Astrocyte (in vitro differentiated cells and primary cell): ENCODE measurements around the gene CBX2. TPM values are rescaled to one million over a fixed set of nuclear protein-coding genes. Genes with fewer than 3 reads are reported as not detected.

Source experiments
- DNase-seq: peaks from one replicate; pipeline ENCODE4 v3.0.0-alpha.2; 2010; ENCODE audit warnings: low read depth
- FAIRE-seq: peaks from 2 replicates; lab custom pipeline; 2011; peaks lifted over from hg19 to GRCh38; lab: Jason Lieb, UNC
- H2AFZ ChIP-seq: 2 replicates; pipeline ENCODE4 v1.6.0; 2012; ENCODE audit warnings: low read depth, low read length, inconsistent platforms
- H3K27ac ChIP-seq: 2 replicates; pipeline ENCODE4 v1.5.1; 2011; ENCODE audit warnings: low read depth, low read length, inconsistent platforms
- H3K27me3 ChIP-seq: 2 replicates; pipeline ENCODE4 v1.6.0; 2011; ENCODE audit warnings: low read length, inconsistent platforms; ENCODE audit not compliant: insufficient read depth
- H3K36me3 ChIP-seq: 2 replicates; pipeline ENCODE4 v1.5.1; 2011; ENCODE audit warnings: low read length, inconsistent platforms; ENCODE audit not compliant: insufficient read depth
- H3K4me1 ChIP-seq: 2 replicates; pipeline ENCODE4 v1.5.1; 2011; ENCODE audit warnings: low read length, inconsistent platforms; ENCODE audit not compliant: insufficient read depth
- H3K4me2 ChIP-seq: 2 replicates; pipeline ENCODE4 v1.6.0; 2012; ENCODE audit warnings: low read length, inconsistent platforms
- H3K4me3 ChIP-seq: 2 replicates; pipeline ENCODE4 v1.5.1; 2011; ENCODE audit warnings: low read depth, mild to moderate bottlenecking, low read length, inconsistent platforms; ENCODE audit not compliant: insufficient read depth
- H3K79me2 ChIP-seq: 2 replicates; pipeline ENCODE4 v1.6.0; 2012; ENCODE audit warnings: mild to moderate bottlenecking, low read length, inconsistent platforms; ENCODE audit not compliant: insufficient read depth
- H3K9ac ChIP-seq: 2 replicates; pipeline ENCODE4 v1.6.0; 2012; ENCODE audit warnings: mild to moderate bottlenecking, low read length, inconsistent platforms
- H3K9me3 ChIP-seq: 2 replicates; pipeline ENCODE4 v1.5.1; 2012; ENCODE audit warnings: low read depth, mild to moderate bottlenecking, low read length, inconsistent platforms; ENCODE audit not compliant: insufficient read depth
- H4K20me1 ChIP-seq: 2 replicates; pipeline ENCODE4 v1.6.0; 2012; ENCODE audit warnings: low read length, inconsistent platforms; ENCODE audit not compliant: insufficient read depth
- H3K27ac Mint-ChIP-seq: one replicate; pipeline ENCODE4 v1.8.0; 2021; ENCODE audit warnings: mild to moderate bottlenecking, mixed read lengths; ENCODE audit not compliant: unreplicated experiment
- H3K27me3 Mint-ChIP-seq: one replicate; pipeline ENCODE4 v1.8.0; 2021; ENCODE audit warnings: low read depth, mixed read lengths; ENCODE audit not compliant: unreplicated experiment
- H3K36me3 Mint-ChIP-seq: one replicate; pipeline ENCODE4 v1.8.0; 2021; ENCODE audit warnings: low read depth, mixed read lengths; ENCODE audit not compliant: unreplicated experiment
- H3K4me1 Mint-ChIP-seq: one replicate; pipeline ENCODE4 v1.8.0; 2021; ENCODE audit warnings: low read depth, mixed read lengths; ENCODE audit not compliant: unreplicated experiment
- H3K4me3 Mint-ChIP-seq: one replicate; pipeline ENCODE4 v1.8.0; 2021; ENCODE audit warnings: mild to moderate bottlenecking, moderate library complexity, mixed read lengths; ENCODE audit not compliant: unreplicated experiment
- H3K9me3 Mint-ChIP-seq: one replicate; pipeline ENCODE4 v1.8.0; 2021; ENCODE audit warnings: mild to moderate bottlenecking, mixed read lengths; ENCODE audit not compliant: unreplicated experiment
- EZH2 ChIP-seq: IDR thresholded peaks from 2 replicates; pipeline ENCODE4 v1.6.1; 2012; ENCODE audit warnings: mild to moderate bottlenecking, low read length, inconsistent platforms; ENCODE audit not compliant: insufficient read depth
- total RNA-seq: library from RNA; stranded (reverse); gene quantifications from 2 replicates; pipeline ENCODE4 v1.2.1, GENCODE V29; 2021
- TF ChIP-seq, protein P1 (sequence below): IDR thresholded peaks from 2 replicates; pipeline ENCODE4 v1.5.1; 2011; ENCODE audit warnings: low read depth, mild to moderate bottlenecking, inconsistent platforms, low read length, moderate library complexity; ENCODE audit not compliant: insufficient read depth

The CBX2 gene
- total RNA-seq, 1 donor from 2014 or later, result 6.7 TPM

DNA sequence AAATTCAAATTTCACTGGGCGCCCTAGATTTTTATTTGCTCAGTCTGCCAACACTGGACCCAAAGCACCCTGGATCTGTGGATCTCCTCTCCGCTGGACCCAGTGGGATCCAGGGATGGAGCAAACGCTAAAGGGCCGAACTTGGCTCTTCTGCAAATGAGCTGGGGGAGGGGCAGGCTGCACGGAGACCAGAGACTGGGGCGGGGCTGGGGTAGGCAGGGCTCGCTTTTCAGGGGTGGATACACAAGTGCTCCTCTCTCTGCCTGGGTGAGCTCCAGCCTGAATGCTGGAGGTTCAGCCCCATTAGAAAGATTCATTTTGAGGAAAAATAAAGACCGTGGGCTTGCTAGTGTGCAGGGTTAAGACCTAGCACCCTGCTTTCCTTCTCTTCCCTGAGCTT is 52.4 kb downstream of the CBX2 start:
- H3K36me3 ChIP-seq, result no peaks in the 10 kb centered on the region
- peaks cover 4% of the 10 kb centered on the region for H3K79me2 ChIP-seq
- H3K4me1 ChIP-seq, result peaks cover 17% of the 10 kb centered on the region
- H3K4me3 ChIP-seq, result no peak overlapping the region
- H3K9ac ChIP-seq, result no peak overlapping the region
- H3K27me3 ChIP-seq, result no peaks in the 10 kb centered on the region
- H3K9me3 Mint-ChIP-seq, result peaks cover 6% of the 10 kb centered on the region
- H3K27ac ChIP-seq, result no peak overlapping the region
- H2AFZ ChIP-seq, result no peak overlapping the region
- FAIRE-seq (no peak), DNase-seq (no peak)
- no peaks in the 10 kb centered on the region for H3K9me3 ChIP-seq
- H3K4me2 ChIP-seq, result no peak overlapping the region
- peaks cover 12% of the 10 kb centered on the region for H3K4me1 Mint-ChIP-seq
- peaks cover 5% of the 10 kb centered on the region for H3K36me3 Mint-ChIP-seq
- no peak overlapping the region for H3K27ac Mint-ChIP-seq
- no peak for TF ChIP-seq EZH2
- TF ChIP-seq, protein P1, sequence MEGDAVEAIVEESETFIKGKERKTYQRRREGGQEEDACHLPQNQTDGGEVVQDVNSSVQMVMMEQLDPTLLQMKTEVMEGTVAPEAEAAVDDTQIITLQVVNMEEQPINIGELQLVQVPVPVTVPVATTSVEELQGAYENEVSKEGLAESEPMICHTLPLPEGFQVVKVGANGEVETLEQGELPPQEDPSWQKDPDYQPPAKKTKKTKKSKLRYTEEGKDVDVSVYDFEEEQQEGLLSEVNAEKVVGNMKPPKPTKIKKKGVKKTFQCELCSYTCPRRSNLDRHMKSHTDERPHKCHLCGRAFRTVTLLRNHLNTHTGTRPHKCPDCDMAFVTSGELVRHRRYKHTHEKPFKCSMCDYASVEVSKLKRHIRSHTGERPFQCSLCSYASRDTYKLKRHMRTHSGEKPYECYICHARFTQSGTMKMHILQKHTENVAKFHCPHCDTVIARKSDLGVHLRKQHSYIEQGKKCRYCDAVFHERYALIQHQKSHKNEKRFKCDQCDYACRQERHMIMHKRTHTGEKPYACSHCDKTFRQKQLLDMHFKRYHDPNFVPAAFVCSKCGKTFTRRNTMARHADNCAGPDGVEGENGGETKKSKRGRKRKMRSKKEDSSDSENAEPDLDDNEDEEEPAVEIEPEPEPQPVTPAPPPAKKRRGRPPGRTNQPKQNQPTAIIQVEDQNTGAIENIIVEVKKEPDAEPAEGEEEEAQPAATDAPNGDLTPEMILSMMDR, result no peak
- peaks cover 22% of the 10 kb centered on the region for H4K20me1 ChIP-seq
- peaks cover 35% of the 10 kb centered on the region for H3K27me3 Mint-ChIP-seq
- H3K4me3 Mint-ChIP-seq, result no peak overlapping the region

DNA sequence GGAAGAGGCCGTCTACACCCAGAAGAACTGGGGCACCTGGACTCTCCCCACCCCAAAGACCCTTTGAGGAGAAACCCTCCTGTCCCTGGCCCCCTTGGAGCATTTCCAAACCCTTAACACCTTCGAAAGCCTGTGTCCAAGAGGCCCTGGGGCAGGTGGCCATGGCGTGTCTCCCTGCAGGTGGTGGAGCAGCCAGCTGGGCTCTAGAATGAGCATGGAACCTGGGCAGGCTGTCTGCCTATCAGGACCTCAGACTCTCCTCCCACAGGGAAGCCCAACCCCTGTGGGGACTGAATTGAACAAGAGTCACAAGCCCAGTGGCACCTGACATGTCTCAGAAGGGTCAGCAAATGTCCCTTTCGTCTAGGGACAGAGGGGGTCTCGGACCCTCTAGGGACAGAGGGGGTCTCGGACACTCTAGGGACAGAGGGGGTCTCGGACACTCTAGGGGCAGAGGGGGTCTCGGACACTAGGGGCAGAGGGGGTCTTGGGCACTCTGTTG is 52.9 kb downstream of the CBX2 start:
- no peak overlapping the region for H3K4me2 ChIP-seq
- Mint-ChIP-seq H3K4me1 (peaks cover 12% of the 10 kb centered on the region), H3K27me3 (peaks cover 32% of the 10 kb centered on the region), H3K27ac (no peak overlapping the region), H3K36me3 (peaks cover 5% of the 10 kb centered on the region), H3K9me3 (peaks cover 6% of the 10 kb centered on the region), H3K4me3 (no peak overlapping the region)
- H4K20me1 ChIP-seq, result peaks cover 27% of the 10 kb centered on the region
- TF ChIP-seq, protein P1, result no peak
- TF ChIP-seq EZH2, result no peak
- no peaks in the 10 kb centered on the region for H3K27me3 ChIP-seq
- peaks cover 8% of the 10 kb centered on the region for H3K79me2 ChIP-seq
- FAIRE-seq (no peak), DNase-seq (no peak)
- H3K27ac ChIP-seq, result no peak overlapping the region
- H3K4me3 ChIP-seq, result no peak overlapping the region
- no peaks in the 10 kb centered on the region for H3K36me3 ChIP-seq
- no peak overlapping the region for H3K9ac ChIP-seq
- H3K9me3 ChIP-seq, result no peaks in the 10 kb centered on the region
- peaks cover 17% of the 10 kb centered on the region for H3K4me1 ChIP-seq
- no peak overlapping the region for H2AFZ ChIP-seq
